GM23248 (cell line): ENCODE results near the gene CADM1. TPM values are rescaled to one million over a fixed set of nuclear protein-coding genes. Genes with fewer than 3 reads are reported as not detected.

Experiments
- DNase-seq: peaks from one replicate; pipeline ENCODE4 v3.0.0-alpha.2; 2015
- H2AFZ ChIP-seq: fragments of 200-600 bp; sonication (generic); 2 replicates; pipeline ENCODE4 v1.6.1; 2016; ENCODE audit warnings: antibody characterized with exemption
- H3F3A ChIP-seq: fragments of 200-600 bp; sonication (generic); 2 replicates; pipeline ENCODE4 v1.6.1; 2016; ENCODE audit warnings: mild to moderate bottlenecking, antibody characterized with exemption, mixed run types; ENCODE audit not compliant: insufficient read depth
- H3K27ac ChIP-seq: fragments of 200-600 bp; sonication (generic); 2 replicates; pipeline ENCODE4 v1.5.1; 2016; ENCODE audit warnings: mild to moderate bottlenecking
- H3K27me3 ChIP-seq: fragments of 200-600 bp; sonication (generic); replicated peaks from 2 replicates; pipeline ENCODE4 v1.6.1; 2016; ENCODE audit warnings: mild to moderate bottlenecking; ENCODE audit not compliant: insufficient read depth
- H3K36me3 ChIP-seq: fragments of 200-600 bp; sonication (generic); 2 replicates; pipeline ENCODE4 v1.6.1; 2016; ENCODE audit warnings: low read depth, mild to moderate bottlenecking
- H3K4me1 ChIP-seq: fragments of 200-600 bp; sonication (generic); 2 replicates; pipeline ENCODE4 v1.6.1; 2016; ENCODE audit warnings: mild to moderate bottlenecking; ENCODE audit not compliant: insufficient read depth
- H3K4me2 ChIP-seq: fragments of 200-600 bp; sonication (generic); one replicate; pipeline ENCODE4 v1.6.1; 2016; ENCODE audit warnings: mild to moderate bottlenecking; ENCODE audit not compliant: unreplicated experiment
- H3K4me3 ChIP-seq: fragments of 200-600 bp; sonication (generic); 2 replicates; pipeline ENCODE4 v1.5.1; 2016; ENCODE audit warnings: mild to moderate bottlenecking
- H3K79me2 ChIP-seq: fragments of 200-600 bp; sonication (generic); 2 replicates; pipeline ENCODE4 v1.6.1; 2016; ENCODE audit warnings: mild to moderate bottlenecking; ENCODE audit not compliant: insufficient read depth
- H3K9ac ChIP-seq: fragments of 200-600 bp; sonication (generic); 2 replicates; pipeline ENCODE4 v1.6.1; 2016; ENCODE audit warnings: mild to moderate bottlenecking
- H3K9me2 ChIP-seq: fragments of 200-600 bp; sonication (generic); 2 replicates; pipeline ENCODE4 v1.6.1; 2016; ENCODE audit warnings: mixed run types, mild to moderate bottlenecking, moderate library complexity; ENCODE audit not compliant: insufficient read depth
- H3K9me3 ChIP-seq: fragments of 200-600 bp; sonication (generic); one replicate; pipeline ENCODE4 v1.6.1; 2017; ENCODE audit warnings: low read depth
- H4K20me1 ChIP-seq: fragments of 200-600 bp; sonication (generic); 2 replicates; pipeline ENCODE4 v1.6.0; 2016; ENCODE audit not compliant: insufficient read depth
- EZH2 ChIP-seq: fragments of 200-600 bp; sonication (generic); IDR thresholded peaks from 2 replicates; pipeline ENCODE4 v1.6.1; 2018; ENCODE audit warnings: antibody characterized with exemption, mild to moderate bottlenecking; ENCODE audit not compliant: insufficient read depth, poor library complexity, severe bottlenecking
- EZH2phosphoT487 ChIP-seq: fragments of 200-600 bp; sonication (generic); IDR thresholded peaks from 2 replicates; pipeline ENCODE4 v1.6.1; 2018; ENCODE audit warnings: antibody characterized with exemption, moderate library complexity, mild to moderate bottlenecking, low read depth; ENCODE audit not compliant: insufficient read depth
- whole genome bisulfite sequencing, 2 experiments: methylation state at CpG; one replicate each; pipeline ENCODE4 v1.1.6; 2015 to 2017; ENCODE audit warnings: low lambda C conversion rate in 2 of 2, low coverage in 1 of 2; ENCODE audit errors: missing lambda C conversion rate in 2 of 2; 5-methylcytosine and 5-hydroxymethylcytosine counted together
- in situ Hi-C: fragments of 300-500 bp; cut with MboI; formaldehyde crosslinking; loops from 2 replicates; pipeline ENCODE4 v1.15.0; 2020
- polyA plus RNA-seq: library from polyadenylated mRNA; unstranded; fragments of >200 nt; fragmentation: Nextera tagmentation; extraction: Ambion mirVana; gene quantifications from 2 replicates; pipeline ENCODE4 v1.2.1, GENCODE V29; 2016
- total RNA-seq: library from RNA; depleted of rRNA; stranded (reverse); fragments of >200 nt; shearing (Covaris generic); gene quantifications from 2 replicates; pipeline ENCODE4 v1.2.3, GENCODE V29; 2014

CADM1 gene
- total and polyA plus RNA-seq, 2 experiments from 2014 or later, result 0.83 to 1.4 TPM

DNA sequence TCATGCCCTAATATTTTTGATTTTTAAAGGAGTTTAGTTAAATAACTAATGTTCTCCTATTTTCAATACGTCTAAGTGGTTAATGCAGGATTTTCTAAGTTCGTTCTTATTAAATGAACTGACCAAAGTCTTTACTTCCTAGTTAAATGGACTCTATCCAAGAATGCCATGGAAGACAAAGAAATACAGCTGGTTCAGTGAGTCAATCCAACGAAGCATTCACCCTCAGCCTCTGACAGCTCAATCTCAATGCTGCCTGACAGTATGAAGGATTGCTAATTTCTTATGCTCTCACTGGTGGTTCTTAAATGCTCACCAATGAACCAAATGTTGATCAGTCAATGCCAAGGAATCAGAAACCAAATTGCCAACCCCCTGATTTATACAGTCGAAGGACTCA lies 219.4 kb downstream of the CADM1 start:
- Histone ChIP-seq H3K79me2 (no peaks in the 10 kb centered on the region), H3K27ac (no peak overlapping the region), H3K9me2 (no peaks in the 10 kb centered on the region), H3K9ac (no peak overlapping the region), H2AFZ (no peak overlapping the region), H3F3A (no peaks in the 10 kb centered on the region), H4K20me1 (no peaks in the 10 kb centered on the region), H3K4me3 (no peak overlapping the region), H3K9me3 (no peaks in the 10 kb centered on the region), H3K36me3 (no peaks in the 10 kb centered on the region), H3K4me2 (no peak overlapping the region), H3K4me1 (no peaks in the 10 kb centered on the region), H3K27me3 (no peaks in the 10 kb centered on the region)
- WGBS, 2 experiments, result 48 to 52% methylated on average over 4 of the region's 4 CpGs
- in situ Hi-C loops, result no loop called here
- no peak for DNase-seq
- TF ChIP-seq EZH2phosphoT487 (no peak), EZH2 (no peak)

DNA sequence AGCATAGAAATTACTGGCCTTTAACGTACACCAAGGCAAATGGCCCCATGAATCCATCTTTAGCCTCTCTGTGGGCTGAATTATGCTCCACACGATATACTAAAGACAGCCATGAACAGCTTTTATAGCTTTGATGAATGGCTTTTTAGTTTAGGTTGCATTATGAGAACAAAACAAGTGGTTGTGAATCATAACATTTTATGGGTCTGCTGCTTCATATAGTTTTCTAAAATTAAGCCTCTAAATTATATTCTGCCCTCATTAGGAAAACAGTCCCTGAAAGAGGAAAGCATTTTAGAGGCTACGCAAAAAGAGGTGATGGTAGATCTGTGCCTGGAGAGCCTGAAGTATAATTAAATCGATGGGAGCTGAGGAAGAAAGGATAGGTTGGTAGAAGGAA lies 221.3 kb downstream of the CADM1 start:
- no peaks in the 10 kb centered on the region for H3K9me3 ChIP-seq
- H3K79me2 ChIP-seq, result no peaks in the 10 kb centered on the region
- H2AFZ ChIP-seq, result no peak overlapping the region
- no peaks in the 10 kb centered on the region for H3K9me2 ChIP-seq
- no peaks in the 10 kb centered on the region for H3K36me3 ChIP-seq
- H3K27ac ChIP-seq, result no peak overlapping the region
- no peak overlapping the region for H3K4me3 ChIP-seq
- 44 to 51% methylated on average over 4 of the region's 4 CpGs for WGBS, 2 experiments
- no peaks in the 10 kb centered on the region for H3K4me1 ChIP-seq
- no peak for DNase-seq
- no peaks in the 10 kb centered on the region for H4K20me1 ChIP-seq
- no peaks in the 10 kb centered on the region for H3K27me3 ChIP-seq
- no peaks in the 10 kb centered on the region for H3F3A ChIP-seq
- no peak overlapping the region for H3K9ac ChIP-seq
- TF ChIP-seq EZH2phosphoT487, result no peak
- no peak for TF ChIP-seq EZH2
- in situ Hi-C loops, result no loop called here
- no peak overlapping the region for H3K4me2 ChIP-seq

DNA sequence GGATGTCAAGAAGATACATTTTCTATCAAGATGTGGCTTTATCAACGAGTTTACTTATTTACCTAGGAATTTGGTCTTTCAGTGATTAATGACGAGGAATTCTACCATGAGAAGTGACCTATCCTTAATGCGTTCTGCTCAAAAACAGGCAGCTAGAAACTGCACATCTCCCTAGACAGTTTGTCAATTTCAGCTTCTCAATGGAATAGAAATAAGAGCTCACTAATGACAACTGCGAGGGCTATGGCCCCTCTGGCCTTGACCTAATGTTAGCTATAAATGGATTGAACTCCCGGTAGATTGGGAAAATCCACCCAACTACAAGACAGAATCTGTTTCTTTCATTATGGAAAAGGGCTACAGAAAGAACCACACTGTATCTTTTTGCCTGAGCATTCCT lies 223.4 kb downstream of the CADM1 start:
- TF ChIP-seq EZH2, result no peak
- TF ChIP-seq EZH2phosphoT487, result no peak
- H3K36me3 ChIP-seq, result no peaks in the 10 kb centered on the region
- no peak for DNase-seq
- H3K9me3 ChIP-seq, result no peaks in the 10 kb centered on the region
- no peaks in the 10 kb centered on the region for H4K20me1 ChIP-seq
- in situ Hi-C loops, result no loop called here
- H3K4me3 ChIP-seq, result no peak overlapping the region
- no peak overlapping the region for H3K4me2 ChIP-seq
- no peak overlapping the region for H2AFZ ChIP-seq
- H3F3A ChIP-seq, result no peaks in the 10 kb centered on the region
- H3K9ac ChIP-seq, result no peak overlapping the region
- H3K27me3 ChIP-seq, result no peaks in the 10 kb centered on the region; the same call in 1 of the 2 replicates
- no peaks in the 10 kb centered on the region for H3K4me1 ChIP-seq
- no peaks in the 10 kb centered on the region for H3K79me2 ChIP-seq
- H3K27ac ChIP-seq, result no peak overlapping the region
- no peaks in the 10 kb centered on the region for H3K9me2 ChIP-seq
- 48 to 52% methylated on average over 5 of the region's 5 CpGs for WGBS, 2 experiments

DNA sequence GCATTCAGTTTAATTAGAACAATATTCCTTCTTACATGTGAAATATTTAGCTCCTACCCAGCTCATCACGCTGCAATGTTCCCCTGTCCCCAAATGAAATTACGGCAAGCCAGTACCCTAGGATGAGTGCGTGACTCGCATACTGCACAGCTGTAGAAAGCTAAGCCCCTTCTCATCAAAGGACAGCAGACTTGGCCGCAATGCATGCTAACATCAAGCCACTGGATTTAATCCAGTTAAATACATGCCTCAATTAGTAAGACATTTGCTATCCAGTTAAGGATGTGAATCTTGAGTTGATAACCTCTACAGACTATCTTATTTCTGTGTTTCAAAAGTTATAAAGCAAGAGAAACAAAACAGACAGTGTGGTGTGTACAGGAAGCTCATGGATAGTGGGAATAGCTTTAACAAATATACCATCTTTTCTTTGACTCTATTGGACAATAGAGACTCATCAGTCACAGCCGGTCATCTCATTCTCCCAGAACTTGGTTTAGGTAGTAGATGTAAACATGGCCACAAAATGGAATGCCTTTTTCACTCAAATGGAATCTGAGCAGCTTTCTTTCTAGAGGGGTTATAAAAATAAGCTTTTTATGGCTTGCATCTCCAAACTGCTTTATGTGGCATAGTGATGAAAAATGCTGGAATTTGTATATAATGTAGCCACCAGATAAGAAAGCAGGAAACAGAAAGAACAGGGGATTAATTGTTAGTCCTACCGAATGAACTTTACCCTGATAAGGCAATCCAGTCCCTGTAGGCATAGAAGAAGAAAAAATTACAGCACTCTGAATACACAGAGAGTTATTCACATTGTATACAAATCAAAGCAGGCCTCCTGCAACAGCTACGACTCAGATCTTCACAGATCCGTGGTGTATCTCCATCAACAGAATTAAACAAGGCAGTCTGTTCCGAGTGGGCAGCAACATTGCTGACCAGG lies 224.1 kb downstream of the CADM1 start:
- no peaks in the 10 kb centered on the region for H3K9me3 ChIP-seq
- H3K9ac ChIP-seq, result no peak overlapping the region
- DNase-seq, result no peak
- H3F3A ChIP-seq, result no peaks in the 10 kb centered on the region
- no peaks in the 10 kb centered on the region for H3K79me2 ChIP-seq
- no peak overlapping the region for H3K4me2 ChIP-seq
- H2AFZ ChIP-seq, result no peak overlapping the region
- H3K4me3 ChIP-seq, result no peak overlapping the region
- no peak for TF ChIP-seq EZH2
- no peak for TF ChIP-seq EZH2phosphoT487
- H3K9me2 ChIP-seq, result no peaks in the 10 kb centered on the region
- WGBS, 2 experiments, result 49 to 54% methylated on average over 10 of the region's 10 CpGs
- H3K36me3 ChIP-seq, result no peaks in the 10 kb centered on the region
- no peaks in the 10 kb centered on the region for H4K20me1 ChIP-seq
- no peaks in the 10 kb centered on the region for H3K4me1 ChIP-seq
- H3K27me3 ChIP-seq, result no peaks in the 10 kb centered on the region; the same call in 1 of the 2 replicates
- H3K27ac ChIP-seq, result no peak overlapping the region
- in situ Hi-C loops, result no loop called here
